GM19035 (cell line): ENCODE data around the gene TNNT2.

Experiments
- ATAC-seq: cut with Tn5 transposase; IDR thresholded peaks from one replicate; pipeline ENCODE4 v1.9.1; 2021; ENCODE audit not compliant: unreplicated experiment

Gene TNNT2

GRCh38 chr1:201378804-201379203 is 1.3 kb upstream of the TNNT2 start:
- ATAC-seq, result no peak

DNA sequence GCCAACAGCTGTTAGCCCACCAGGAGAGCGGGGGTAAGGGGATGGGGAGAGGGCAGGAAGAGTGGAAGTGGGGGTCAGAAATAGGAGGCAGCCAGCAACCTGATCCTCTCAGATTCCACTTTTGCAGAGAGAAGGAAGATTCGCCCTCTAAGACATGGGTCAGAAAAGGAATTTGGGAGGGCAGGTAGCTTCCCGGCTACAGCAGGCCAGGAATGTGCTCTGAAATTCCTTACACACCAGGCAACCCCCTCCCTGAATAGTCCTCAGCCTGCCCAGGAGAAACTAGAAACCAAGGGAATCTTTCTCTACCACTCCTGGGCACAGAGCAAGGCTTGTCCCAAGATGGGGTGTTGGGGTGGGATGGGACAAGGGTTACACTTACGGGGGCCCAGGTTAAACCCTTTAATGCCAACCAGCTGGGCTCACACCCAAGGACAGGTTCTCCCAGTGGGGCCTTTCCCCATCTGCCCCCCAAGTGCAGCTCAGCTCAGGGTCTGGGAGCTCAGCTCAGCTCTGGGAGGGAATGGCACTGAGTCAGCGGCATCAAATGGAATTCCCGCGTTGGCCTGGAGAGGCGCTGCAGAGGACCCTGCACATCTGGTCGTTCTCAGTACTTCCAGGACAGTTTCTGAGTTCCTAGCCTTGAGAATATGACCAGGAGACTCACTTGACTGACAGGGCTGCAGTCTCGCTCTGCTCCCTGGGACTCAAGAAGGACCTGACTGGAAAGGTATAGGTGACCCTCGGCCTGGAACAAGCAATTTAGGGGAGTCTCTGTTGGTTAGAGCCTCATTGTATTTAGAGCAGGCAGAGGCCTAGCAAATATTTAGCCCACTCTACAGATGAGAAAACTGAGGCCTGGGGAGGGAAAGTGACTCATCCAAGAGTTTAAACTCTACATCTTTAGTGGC is 761 bp downstream of the TNNT2 start:
- ATAC-seq, result no peak

DNA sequence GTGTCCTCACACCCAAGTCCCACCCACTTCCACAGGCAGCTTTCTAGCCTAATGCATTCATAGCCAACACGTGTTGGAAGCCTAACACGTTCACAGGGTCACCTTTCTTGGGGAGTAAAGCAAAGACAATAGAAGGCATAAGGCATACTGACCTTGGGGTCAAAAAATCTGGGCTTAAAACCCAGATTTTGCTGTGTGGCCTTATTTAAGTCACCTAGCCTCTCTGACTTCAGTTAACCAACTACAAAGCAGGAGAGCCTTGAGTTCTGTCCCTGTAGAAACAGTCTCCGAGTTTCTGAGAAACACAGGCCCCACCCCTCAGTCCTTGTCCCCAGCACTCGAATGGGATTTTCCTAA is 1.4 kb downstream of the TNNT2 start:
- no peak for ATAC-seq

- no peak for ATAC-seq
Observed at GRCh38 chr1:201375169-201375568, 2.3 kb downstream of the TNNT2 start.

DNA sequence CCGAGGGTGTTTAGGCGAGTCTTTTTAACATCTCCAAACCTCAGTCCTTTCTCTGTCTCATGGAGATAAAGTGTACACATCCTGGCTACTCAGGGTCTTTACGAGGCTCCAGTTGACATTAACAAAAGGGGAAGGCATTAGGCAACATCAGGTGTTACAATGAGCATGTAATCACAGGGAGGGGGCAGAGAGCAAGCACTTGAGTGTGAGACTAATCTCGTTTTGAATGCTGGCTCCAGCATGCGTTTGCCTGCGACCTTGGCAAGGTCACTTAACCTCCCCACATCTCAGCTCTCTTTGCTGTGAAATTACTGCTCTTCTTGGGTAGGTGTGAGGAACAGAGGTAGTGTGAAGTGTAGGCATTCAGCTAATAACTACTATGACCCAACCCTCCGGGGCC is 3.1 kb downstream of the TNNT2 start:
- ATAC-seq, result no peak

GRCh38 chr1:201371792-201372191 is 5.7 kb downstream of the TNNT2 start:
- no peak for ATAC-seq

DNA sequence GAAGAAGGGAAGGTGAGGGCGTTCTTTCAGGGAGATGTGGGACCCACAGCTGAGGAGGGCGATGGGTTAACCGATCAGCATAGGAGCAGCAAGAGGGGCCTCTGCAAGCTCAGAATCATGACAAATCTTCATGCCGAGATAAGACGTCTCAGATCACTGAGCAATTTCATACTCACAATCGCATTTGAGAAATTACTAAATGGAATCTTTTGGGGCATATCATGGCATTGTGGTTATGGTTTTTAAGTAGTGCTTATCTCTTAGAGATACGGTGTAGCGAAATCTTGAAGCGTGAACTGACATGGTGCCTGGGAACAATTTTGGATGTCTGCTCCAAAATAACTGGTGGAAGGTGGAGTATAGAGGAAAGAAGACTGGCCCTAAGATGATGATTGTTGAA is 6.2 kb downstream of the TNNT2 start:
- no peak for ATAC-seq

DNA sequence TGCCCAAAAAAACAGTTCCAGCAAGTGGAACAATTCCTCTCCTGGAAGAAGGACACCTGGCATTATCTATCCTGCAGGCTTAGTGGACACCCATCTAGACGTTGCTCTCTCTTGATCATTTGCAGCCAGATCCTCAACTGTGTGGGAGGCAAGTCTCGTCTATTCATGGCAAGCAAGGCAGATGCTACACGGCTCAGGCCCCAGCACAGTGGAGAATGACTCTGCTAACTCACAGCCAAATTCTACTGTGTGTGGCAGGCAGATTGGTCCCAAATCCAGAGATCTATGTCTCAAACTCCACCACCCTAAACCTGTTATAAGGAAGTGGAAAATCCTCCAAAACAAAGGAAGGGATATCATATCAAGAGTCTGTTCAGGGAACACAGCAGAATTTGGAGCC is 7.0 kb downstream of the TNNT2 start:
- ATAC-seq, result no peak

DNA sequence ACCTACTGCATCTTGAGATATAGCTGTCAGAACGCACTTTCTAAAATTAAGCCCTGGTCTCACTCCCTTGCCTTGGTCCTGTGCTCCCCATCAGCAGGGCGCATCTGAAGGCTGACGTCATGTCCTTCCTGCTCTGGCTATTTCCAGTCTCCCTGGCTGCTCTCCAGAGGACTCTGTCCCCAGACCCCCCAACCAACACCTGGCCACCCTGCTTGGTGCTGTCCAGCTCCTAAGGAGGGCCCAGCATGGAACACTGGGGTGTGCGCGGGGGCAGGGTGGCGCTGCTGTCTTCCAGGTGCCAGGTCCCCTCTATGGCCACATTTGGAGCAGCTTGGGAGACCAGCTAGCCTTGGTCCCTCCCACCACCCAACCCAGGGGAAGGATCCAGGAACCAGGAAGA is 8.3 kb downstream of the TNNT2 start:
- no peak for ATAC-seq

DNA sequence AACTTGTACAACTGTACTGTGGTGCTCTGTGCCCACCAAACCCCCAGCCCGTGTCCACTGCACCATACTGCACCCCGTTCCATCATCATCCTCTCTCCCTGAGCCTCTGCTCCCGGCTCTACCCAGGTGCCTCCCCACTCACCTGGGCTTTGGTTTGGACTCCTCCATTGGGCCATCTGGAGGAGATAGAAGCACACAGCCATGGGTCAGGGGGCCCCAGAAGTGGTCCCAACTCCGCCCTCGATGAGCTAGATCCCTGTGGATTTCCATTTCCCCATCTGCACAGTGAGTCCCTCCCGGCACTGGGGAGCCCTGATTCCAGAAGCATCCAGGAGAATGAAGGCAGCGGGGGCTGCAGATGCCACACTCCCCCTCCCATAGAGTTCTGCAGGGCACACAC is 10.8 kb downstream of the TNNT2 start:
- ATAC-seq, result no peak

DNA sequence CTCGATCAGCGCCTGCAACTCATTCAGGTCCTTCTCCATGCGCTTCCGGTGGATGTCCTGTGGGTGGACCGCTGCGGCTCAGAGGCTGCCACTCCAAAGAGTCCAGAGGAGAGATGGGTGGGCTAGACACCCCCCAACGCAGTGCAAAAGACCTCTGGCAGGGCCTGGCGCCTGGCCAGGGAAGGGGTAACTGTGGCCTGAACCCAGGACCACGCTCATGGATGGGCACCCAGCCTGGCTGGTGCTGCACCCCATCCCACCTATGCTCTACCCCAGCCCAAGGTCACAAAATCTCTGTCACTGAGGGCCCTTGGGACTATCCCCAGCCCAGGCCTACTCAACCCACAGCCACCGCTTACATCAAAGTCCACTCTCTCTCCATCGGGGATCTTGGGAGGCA is 12.2 kb downstream of the TNNT2 start:
- no peak for ATAC-seq

DNA sequence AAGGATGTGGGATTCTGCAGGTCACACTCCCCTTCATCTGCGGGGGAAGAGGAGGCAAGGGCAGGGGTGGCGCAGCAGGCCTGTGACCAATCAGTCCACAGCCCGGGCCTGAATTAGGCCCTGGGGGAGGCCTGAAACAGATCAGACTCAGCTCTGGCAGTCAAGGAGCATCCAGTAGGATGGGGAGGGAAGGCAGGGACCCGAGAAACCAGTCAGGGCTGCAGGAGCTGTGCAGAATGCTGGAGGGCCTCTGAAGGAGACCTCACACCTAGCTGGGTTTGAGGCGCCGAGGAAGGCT is 12.7 kb downstream of the TNNT2 start:
- no peak for ATAC-seq

GRCh38 chr1:201363467-201363866 is 14.0 kb downstream of the TNNT2 start:
- ATAC-seq, result no peak

GRCh38 chr1:201362906-201363305 is 14.6 kb downstream of the TNNT2 start:
- no peak for ATAC-seq

DNA sequence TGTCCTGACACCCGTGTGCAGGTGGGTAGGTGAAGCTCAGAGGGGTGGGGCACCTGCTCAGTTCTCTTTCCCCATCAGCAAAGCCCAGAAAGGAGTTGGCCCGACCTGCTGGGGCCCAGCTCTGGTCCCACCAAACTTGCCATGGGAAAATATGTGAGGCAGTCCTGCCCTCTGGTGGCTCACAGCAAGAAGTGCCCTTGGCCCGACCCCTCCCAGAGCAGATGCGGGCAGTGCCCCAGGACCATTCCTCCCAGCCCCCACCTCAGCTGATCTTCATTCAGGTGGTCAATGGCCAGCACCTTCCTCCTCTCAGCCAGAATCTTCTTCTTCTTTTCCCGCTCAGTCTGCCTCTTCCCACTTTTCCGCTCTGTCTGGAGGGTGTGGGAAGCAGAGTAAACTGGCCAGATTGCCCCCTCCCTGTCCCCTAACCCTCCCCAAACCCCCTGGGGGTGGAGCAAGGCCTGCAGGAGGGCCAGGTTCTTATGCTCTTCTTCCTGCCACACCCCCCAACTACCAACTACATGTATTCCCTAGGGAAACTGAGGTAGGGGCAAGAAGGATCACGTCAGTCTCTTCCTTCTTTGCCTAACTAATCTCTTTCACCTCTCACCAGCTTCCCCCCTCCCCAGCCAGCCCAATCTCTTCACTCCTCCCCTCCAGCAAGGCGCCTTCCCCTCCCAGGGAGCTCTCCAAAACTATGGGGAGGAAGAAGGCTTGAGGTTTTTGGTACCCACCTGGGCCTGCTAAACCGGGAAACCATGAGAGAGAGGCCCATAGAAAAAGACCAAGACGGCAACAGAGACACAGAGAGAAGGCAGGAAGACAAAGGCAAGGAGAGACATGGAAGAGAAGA is 15.6 kb downstream of the TNNT2 start:
- ATAC-seq, result no peak

DNA sequence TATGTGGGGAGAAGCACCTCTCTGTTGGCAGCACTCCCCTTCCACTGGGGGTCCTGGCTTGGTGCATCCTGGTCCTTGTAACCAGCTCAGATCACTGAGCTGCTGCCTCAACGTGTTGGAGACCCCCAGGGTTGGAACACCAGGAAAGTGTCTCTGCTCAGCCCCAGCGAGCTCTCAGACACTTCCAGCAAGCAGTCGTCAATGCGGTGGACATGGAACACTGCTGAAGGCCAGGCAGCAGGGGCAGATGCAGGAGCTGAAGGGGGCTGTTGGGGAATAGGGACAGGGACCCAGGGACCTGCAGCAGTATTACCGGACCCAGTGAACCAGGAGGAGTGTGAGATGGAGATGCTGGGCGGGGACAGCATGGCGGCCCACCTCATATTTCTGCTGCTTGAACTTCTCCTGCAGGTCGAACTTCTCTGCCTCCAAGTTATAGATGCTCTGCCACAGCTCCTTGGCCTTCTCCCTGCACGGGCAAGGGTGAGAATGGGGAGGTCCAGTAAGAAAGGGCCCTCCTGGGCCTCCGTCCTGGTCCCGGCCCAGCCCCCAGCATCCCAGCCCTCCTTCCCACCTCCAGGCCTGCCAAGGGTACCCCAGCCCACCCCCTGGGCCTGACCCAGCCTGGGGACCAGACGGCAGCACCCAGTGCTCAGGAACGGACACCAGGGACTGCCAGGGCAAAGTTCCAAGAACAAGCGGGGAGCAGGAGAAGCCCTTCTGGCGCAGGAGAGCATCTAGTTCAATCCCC is 16.4 kb downstream of the TNNT2 start:
- no peak for ATAC-seq

DNA sequence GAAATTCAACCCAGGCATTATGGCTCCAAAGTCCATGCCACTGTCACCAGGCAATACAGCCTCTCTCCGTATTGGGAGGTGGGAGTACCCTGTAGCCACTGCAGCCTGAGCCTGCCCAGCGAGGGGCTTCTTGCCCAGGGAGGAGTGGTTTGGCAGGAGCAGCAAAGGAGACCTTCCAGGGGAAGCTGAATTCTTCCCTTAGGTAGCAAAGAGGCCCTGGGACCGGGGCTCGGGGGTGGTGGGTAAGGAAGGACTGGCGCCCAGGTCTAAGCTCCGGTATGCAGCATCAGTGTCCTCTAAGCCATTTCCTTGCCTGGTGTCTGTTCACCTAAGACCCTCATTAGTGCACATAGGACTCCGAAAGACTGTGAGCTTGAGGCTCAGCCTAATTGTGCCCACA is 17.0 kb downstream of the TNNT2 start:
- ATAC-seq, result no peak

GRCh38 chr1:201359873-201360210 is 17.6 kb downstream of the TNNT2 start:
- no peak for ATAC-seq

GRCh38 chr1:201359031-201359872 is 18.2 kb downstream of the TNNT2 start:
- no peak for ATAC-seq

DNA sequence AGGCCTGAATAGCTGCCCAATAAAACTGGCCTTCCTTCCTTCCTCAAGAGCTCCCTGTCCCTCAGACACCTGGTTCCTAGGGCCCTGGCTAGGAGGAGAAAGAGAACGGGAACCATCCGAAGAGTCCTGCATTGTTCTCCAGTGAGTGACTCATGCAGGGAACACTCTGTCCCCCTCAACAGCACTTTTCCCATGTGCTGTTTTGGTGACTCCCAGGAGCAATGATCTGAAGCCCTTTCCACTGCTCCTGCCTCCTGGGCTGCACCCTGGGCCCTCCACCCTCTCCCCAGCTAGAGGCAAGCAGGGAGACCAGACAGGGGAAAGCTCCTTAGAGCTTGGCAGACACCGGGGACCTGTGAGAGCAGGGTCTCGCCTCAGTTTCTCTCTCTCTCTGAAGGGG is 18.9 kb downstream of the TNNT2 start:
- ATAC-seq, result no peak
